Vagina (tissue), 2 donors: Measurements from ENCODE around the gene CENPV. TPM values are rescaled to one million over a fixed set of nuclear protein-coding genes. Genes with fewer than 3 reads are reported as not detected.

ENCODE experiments used
- DNase-seq, 2 donors: peaks; one replicate each; pipeline ENCODE4 v3.0.0-alpha.2; 2017; ENCODE audit errors: extremely low spot score in 2 of 2
- H3K27ac ChIP-seq: fragments of 200-600 bp; sonication (generic); one replicate; pipeline ENCODE4 v1.5.1; 2019
- H3K27me3 ChIP-seq: fragments of 200-600 bp; sonication (generic); one replicate; pipeline ENCODE4 v1.5.1; 2019
- H3K36me3 ChIP-seq, 2 donors: fragments of 200-600 bp; sonication (generic); one replicate each; pipeline ENCODE4 v1.5.1; 2017 to 2019
- H3K4me1 ChIP-seq: fragments of 200-600 bp; sonication (generic); one replicate; pipeline ENCODE4 v1.5.1; 2019
- H3K4me3 ChIP-seq, 2 donors: fragments of 200-600 bp; sonication (generic); 1 replicate in 1 of 2; 2 replicates in 1 of 2; pipeline ENCODE4 v1.5.1; 2016 to 2019
- H3K9me3 ChIP-seq: fragments of 200-600 bp; sonication (generic); one replicate; pipeline ENCODE4 v1.5.1; 2019
- POLR2A ChIP-seq, 2 donors: fragments of 450-650 bp; IDR thresholded peaks; one replicate each; pipeline ENCODE4 v1.6.1; 2017; ENCODE audit warnings: antibody characterized with exemption in 2 of 2, mild to moderate bottlenecking in 2 of 2, moderate library complexity in 2 of 2
- POLR2AphosphoS5 ChIP-seq, 2 donors: sonication (generic); formaldehyde crosslinking; IDR thresholded peaks; one replicate each; pipeline ENCODE4 v1.9.0; 2017; ENCODE audit warnings: antibody characterized with exemption in 2 of 2, mild to moderate bottlenecking in 2 of 2, low read depth in 1 of 2; ENCODE audit not compliant: insufficient read depth in 1 of 2
- intact Hi-C: fragments of 100-400 bp; cut with DNase I; formaldehyde crosslinking; loops from one replicate; pipeline ENCODE4 v1.15.1; 2023
- total RNA-seq: library from RNA; depleted of rRNA; stranded (reverse); fragments of >200 nt; gene quantifications from one replicate; pipeline ENCODE4 v1.2.3, GENCODE V29; 2016
- TF ChIP-seq, protein P1 (sequence below), 3 experiments: fragments of 450-650 bp in 2 of 3; fragments of 200-600 bp in 1 of 3; sonication (generic) in 1 of 3; IDR thresholded peaks; one replicate each; pipeline ENCODE4 v1.5.1; 2017 to 2019; ENCODE audit warnings: antibody characterized with exemption in 3 of 3, mild to moderate bottlenecking in 2 of 3, moderate library complexity in 2 of 3

Gene CENPV
- total RNA-seq, 1 donor from 2014 or later, result 4.2 TPM

GRCh38 chr17:16325964-16326363 lies 27.3 kb downstream of the CENPV start:
- intact Hi-C loops, result no loop called here
- no peak for DNase-seq
- H3K36me3 ChIP-seq, result peaks cover 0 to 23% of the 10 kb centered on the region in 2 donors
- peaks cover 13% of the 10 kb centered on the region for H3K4me1 ChIP-seq
- H3K27me3 ChIP-seq, result no peaks in the 10 kb centered on the region
- no peak overlapping the region for H3K4me3 ChIP-seq
- no peaks in the 10 kb centered on the region for H3K9me3 ChIP-seq
- TF ChIP-seq, protein P1, sequence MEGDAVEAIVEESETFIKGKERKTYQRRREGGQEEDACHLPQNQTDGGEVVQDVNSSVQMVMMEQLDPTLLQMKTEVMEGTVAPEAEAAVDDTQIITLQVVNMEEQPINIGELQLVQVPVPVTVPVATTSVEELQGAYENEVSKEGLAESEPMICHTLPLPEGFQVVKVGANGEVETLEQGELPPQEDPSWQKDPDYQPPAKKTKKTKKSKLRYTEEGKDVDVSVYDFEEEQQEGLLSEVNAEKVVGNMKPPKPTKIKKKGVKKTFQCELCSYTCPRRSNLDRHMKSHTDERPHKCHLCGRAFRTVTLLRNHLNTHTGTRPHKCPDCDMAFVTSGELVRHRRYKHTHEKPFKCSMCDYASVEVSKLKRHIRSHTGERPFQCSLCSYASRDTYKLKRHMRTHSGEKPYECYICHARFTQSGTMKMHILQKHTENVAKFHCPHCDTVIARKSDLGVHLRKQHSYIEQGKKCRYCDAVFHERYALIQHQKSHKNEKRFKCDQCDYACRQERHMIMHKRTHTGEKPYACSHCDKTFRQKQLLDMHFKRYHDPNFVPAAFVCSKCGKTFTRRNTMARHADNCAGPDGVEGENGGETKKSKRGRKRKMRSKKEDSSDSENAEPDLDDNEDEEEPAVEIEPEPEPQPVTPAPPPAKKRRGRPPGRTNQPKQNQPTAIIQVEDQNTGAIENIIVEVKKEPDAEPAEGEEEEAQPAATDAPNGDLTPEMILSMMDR (IDR thresholded peaks at IDR 0.05), result no peak
- H3K27ac ChIP-seq, result no peak overlapping the region

GRCh38 chr17:16322636-16323035 lies 30.6 kb downstream of the CENPV start:
- Histone ChIP-seq H3K36me3 (peaks cover 0 to 23% of the 10 kb centered on the region in 2 donors), H3K4me3 (no peak overlapping the region), H3K9me3 (no peaks in the 10 kb centered on the region), H3K4me1 (no peaks in the 10 kb centered on the region), H3K27ac (no peak overlapping the region), H3K27me3 (no peaks in the 10 kb centered on the region)
- no peak for TF ChIP-seq POLR2AphosphoS5 (IDR thresholded peaks at IDR 0.05; ENCODE audit: insufficient read depth in 1 of 2, low read depth in 1 of 2)
- TF ChIP-seq, protein P1 (IDR thresholded peaks at IDR 0.05), result no peak
- TF ChIP-seq POLR2A (IDR thresholded peaks at IDR 0.05), result no peak
- intact Hi-C loops, result no loop called here
- no peak for DNase-seq

- no peak overlapping the region for H3K27ac ChIP-seq
- no peak for DNase-seq
- no peak overlapping the region for H3K4me3 ChIP-seq
- no peaks in the 10 kb centered on the region for H3K4me1 ChIP-seq
- intact Hi-C loops, result no loop called here
- peaks cover 0 to 6% of the 10 kb centered on the region in 2 donors for H3K36me3 ChIP-seq
- no peaks in the 10 kb centered on the region for H3K27me3 ChIP-seq
- TF ChIP-seq POLR2A (IDR thresholded peaks at IDR 0.05) (no peak), POLR2AphosphoS5 (IDR thresholded peaks at IDR 0.05; ENCODE audit: insufficient read depth in 1 of 2, low read depth in 1 of 2) (no peak)
- TF ChIP-seq, protein P1 (IDR thresholded peaks at IDR 0.05), result no peak
- no peaks in the 10 kb centered on the region for H3K9me3 ChIP-seq
Measured at GRCh38 chr17:16319969-16320368, 33.3 kb downstream of the CENPV start.

- Histone ChIP-seq H3K4me3 (no peak overlapping the region), H3K9me3 (no peaks in the 10 kb centered on the region), H3K27ac (no peak overlapping the region), H3K36me3 (no peaks in the 10 kb centered on the region), H3K4me1 (no peaks in the 10 kb centered on the region), H3K27me3 (no peaks in the 10 kb centered on the region)
- TF ChIP-seq POLR2AphosphoS5 (IDR thresholded peaks at IDR 0.05; ENCODE audit: insufficient read depth in 1 of 2, low read depth in 1 of 2) (no peak), POLR2A (IDR thresholded peaks at IDR 0.05) (no peak)
- TF ChIP-seq, protein P1 (IDR thresholded peaks at IDR 0.05), result no peak
- DNase-seq, result no peak
- intact Hi-C loops, result loop anchor here (1.0 kb wide), 1 partner anchor 9 kb away; no protein-coding TSS in a partner anchor
Measured at GRCh38 chr17:16314859-16315258, 38.4 kb downstream of the CENPV start.

DNA sequence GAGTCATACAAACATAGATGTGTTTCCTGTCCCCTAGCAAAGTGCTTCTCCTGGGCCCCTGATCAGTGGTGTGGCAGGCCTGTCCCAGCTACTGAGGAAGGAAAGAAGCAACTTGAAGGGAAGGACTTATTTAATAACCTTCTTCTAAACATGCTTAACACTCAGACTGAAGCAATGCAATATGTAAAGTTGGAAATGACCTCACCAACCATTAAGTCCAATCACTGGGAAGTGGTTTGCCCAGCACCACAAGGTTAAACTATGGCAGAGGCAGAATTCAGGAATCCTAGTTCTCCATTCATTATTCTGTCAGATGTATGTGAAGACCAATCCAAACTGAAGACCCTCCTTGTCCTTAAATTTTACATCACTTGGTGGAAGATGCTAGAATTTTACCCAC lies 39.1 kb downstream of the CENPV start:
- intact Hi-C loops, result loop anchor here (1.0 kb wide), 1 partner anchor 10 kb away; no protein-coding TSS in a partner anchor
- H3K4me1 ChIP-seq, result no peaks in the 10 kb centered on the region
- no peak for DNase-seq
- no peak overlapping the region for H3K4me3 ChIP-seq
- H3K9me3 ChIP-seq, result no peaks in the 10 kb centered on the region
- H3K27ac ChIP-seq, result no peak overlapping the region
- H3K36me3 ChIP-seq, result no peaks in the 10 kb centered on the region
- no peaks in the 10 kb centered on the region for H3K27me3 ChIP-seq
- TF ChIP-seq, protein P1 (IDR thresholded peaks at IDR 0.05), result no peak
- TF ChIP-seq POLR2A (IDR thresholded peaks at IDR 0.05) (no peak), POLR2AphosphoS5 (IDR thresholded peaks at IDR 0.05; ENCODE audit: insufficient read depth in 1 of 2, low read depth in 1 of 2) (no peak)
